AML-193 (cell line): ENCODE measurements around the gene SDF2L1.
"Not testable (repeated sequence)": the region's sequence is repeated elsewhere in the genome, so short reads cannot be mapped to it uniquely, and the experiment has no call there.

Experiments used
- DNase-seq, 2 experiments: peaks; one replicate each; lab custom pipeline; 2025; lab: John Stamatoyannopoulos, UW

SDF2L1 gene

DNA sequence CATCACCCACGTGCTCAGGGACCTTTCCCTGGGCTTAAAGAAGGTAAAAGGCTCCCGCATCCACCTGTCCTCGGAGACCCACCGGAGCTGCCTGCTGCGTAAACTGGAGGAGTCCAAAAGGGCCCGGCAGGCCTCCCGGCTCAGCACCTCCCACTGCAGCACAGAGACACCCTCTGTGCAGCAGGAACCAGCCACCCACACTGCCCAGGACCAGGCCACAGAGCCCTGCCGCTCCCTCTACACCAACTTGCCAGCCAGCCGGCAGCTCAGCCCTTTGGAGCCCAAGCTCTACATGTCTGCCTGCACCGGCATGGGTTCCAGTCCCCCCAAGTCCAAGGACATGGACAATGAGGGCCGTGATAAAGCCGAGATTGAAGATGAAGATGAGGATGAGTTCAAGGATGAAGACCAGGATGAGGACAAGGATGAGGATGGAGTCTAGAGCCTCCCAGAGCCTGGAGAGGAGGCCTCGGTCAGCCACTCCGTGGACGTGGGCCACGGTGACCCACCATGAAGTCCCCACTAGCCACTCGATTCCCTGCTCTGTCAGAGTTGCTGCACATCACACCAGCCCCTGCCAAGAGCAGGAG lies 5.4 kb upstream of the SDF2L1 start:
- DNase-seq = no peak

DNA sequence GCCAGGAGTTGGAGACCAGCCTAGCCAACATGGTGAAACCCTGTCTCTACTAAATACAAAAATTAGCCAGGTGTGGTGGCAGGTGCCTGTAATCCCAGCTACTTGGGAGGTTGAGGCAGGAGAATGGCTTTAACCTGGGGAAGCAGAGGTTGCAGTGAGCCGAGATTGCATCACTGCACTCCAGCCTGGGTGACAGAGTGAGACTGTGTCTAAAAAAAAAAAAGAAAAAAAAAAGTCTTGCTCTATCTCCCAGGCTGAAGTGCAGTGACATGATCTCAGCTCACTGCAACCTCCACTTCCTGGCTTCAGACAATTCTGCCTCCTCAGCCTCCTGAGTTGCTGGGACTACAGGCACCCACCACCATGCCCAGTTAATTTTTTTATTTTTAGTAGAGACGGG lies 4.7 kb upstream of the SDF2L1 start:
- DNase-seq = not testable (repeated sequence)

DNA sequence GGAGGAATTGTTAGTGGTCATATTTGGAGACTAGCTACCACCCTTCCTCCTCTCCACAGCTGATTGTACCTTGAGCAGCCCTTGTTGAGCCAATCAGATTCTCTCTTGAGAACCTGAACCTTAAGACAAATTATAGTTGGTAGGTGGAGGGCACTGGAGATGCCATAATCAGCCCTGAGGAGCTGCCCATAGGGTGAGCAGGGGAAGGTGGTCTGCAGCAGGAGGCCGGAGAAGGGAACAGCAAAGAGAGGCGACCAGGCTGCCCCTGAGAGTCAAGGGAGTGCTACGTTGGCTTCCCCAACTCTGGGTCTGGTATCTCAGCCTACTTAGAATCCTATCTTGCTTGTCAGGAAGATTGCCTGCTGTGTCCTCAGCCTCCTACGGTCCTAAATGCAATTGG lies 2.7 kb upstream of the SDF2L1 start:
- no peak for DNase-seq

DNA sequence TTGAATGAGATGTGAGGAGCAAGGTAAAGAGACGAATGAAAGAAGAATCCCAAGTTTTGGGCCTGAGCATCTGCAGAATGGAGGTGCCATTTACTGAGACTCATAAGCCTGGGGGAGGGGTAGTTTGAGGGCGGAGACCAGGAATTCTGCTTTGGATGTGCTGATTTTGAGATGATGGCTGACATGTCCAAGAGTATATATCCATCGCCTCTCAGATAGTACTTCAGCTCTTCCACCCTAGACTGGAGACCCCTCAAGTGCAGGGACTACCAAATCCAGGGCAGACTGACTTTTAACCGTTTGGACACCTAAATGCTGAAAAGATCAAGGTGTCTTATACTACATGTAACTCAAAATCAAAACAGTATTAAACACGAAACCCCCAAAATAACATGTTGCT lies 1.3 kb upstream of the SDF2L1 start:
- DNase-seq = no peak

DNA sequence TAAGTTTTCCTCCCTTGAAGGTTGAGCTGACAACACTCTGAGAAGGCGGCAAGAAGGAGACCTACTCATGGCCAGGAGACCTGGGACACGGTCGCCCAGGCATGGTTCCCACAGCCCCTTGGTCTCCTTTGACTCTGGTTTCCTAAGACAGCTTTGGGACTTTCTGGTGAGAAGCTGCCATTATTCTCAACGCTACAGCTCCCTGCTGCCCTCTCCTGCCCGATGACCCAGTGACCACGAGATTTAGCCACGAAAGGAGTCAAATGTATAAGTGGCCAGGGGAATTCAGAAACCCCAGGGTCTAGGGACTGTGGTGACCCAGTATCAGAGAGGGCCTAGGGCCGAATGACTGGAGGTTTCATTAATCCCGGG lies 699 bp upstream of the SDF2L1 start:
- DNase-seq = peak; percentile 29 to 49

DNA sequence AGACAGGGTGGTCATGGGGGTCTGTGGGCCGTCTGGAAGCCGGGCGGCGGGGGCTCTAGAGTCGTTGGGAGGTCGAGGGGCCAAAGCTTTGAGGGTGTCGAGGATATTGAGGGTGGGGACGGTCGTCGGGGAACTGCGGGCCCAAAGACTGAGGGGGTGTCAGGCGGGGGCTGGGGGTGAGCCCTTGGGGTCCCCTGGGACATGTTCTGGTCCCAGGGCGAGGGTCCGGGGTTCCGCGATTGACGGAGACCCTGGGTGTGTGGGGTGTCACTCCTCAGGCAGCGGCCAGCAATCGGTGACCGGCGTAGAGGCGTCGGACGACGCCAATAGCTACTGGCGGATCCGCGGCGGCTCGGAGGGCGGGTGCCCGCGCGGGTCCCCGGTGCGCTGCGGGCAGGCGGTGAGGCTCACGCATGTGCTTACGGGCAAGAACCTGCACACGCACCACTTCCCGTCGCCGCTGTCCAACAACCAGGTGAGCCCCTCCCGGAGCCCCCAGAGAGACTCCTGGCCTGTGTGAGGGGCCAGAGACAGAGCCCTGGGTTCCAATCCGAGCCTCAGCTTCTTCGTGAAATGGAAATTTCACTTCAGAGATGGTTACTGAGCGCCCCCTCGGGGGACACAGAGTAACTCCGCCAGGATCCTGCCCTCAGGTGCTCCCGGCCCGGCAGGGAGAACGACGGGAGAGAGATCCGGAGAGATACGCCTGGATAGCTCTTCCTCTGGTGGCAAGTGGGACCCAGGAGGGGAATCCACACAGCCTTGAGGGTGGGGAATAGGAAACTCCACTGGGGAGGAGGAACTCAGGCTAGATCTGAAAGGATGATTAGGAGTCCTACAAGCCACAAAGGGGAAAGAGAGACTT lies 714 bp downstream of the SDF2L1 start:
- peak; percentile 46 to 51 for DNase-seq

DNA sequence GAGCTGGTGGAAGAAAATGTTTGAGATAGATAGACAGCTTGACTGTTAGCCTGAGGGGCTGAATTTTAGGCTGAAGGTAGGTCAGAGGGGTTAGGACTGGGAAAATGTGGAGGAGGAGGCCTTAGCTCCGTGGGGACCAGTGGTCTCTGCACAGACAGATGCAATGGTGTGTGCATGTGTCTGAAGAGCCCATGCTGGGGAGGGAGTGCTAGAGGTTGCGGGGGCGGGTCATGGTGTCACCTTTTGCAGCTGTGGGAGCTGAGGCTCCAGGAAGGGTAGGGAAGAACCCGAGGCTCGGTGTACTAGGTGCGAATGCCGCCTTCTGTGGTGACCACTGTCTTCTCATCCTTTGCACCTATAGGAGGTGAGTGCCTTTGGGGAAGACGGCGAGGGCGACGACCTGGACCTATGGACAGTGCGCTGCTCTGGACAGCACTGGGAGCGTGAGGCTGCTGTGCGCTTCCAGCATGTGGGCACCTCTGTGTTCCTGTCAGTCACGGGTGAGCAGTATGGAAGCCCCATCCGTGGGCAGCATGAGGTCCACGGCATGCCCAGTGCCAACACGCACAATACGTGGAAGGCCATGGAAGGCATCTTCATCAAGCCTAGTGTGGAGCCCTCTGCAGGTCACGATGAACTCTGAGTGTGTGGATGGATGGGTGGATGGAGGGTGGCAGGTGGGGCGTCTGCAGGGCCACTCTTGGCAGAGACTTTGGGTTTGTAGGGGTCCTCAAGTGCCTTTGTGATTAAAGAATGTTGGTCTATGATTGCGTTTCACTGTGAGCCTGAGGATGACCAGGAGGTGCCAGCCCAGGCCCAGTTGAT lies 1.6 kb downstream of the SDF2L1 start:
- no peak for DNase-seq

DNA sequence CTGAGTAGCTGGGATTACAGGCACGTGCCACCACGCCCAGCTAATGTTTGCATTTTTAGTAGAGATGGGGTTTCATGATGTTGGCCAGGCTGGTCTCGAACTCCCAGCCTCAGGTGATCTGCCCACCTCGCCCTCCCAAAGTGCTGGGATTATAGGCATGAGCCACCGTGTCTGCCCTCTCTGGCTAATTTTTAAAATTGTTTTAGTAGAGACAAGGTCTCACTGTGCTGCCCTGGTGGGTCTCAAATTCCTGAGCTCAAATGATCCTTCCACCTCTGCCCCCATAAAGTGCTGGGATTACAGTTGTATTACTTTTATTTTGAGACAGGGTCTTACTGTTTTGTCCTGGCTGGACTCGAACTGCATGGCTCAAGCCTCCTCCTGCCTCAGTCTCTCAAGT lies 3.4 kb downstream of the SDF2L1 start:
- DNase-seq = not testable (repeated sequence)

DNA sequence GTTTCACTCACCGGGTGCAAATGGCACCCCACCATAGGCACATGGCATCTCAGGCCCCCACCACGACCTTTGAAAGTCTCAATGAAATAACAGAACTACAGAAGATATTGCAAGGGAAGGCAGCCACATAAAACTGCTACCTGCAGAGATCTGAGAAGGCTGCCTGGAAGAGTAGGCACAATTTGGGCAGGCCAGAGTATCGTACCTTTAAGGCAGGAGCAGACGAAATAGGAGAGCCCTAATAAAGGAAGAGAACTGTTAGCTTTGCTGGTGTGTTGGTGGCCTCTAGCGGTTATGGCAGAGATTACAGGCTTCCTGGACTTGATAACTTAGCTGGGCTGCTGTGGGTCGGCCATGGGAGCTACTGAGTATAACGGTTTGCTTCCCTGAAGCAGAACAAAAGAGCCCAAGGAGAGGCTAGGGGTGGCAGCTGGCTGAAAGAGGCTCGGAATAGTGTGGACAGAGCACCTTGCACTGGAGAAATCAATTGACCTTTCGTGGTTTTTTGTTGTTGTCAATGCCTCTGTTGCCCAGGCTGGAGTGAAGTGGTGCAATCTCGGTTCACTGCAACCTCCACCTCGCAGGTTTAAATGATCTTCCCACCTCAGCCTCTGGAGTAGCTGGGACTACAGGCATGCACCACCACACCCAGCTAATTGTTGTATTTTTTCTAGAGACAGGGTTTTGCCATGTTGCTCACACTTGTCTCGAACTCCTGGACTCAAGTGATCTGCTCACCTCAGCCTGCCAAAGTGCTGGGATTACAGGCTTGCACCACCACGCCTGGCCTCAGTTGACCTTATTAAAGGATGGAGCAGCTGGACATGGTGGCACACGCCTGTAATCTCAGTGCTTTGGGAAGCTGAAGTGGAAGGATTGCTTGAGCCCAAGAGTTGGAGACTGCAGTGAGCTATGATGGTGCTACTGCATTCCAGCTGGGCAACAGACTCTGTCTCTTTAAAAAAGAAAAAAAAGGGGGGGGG lies 4.8 kb downstream of the SDF2L1 start:
- DNase-seq = peak; percentile 73 to 80

DNA sequence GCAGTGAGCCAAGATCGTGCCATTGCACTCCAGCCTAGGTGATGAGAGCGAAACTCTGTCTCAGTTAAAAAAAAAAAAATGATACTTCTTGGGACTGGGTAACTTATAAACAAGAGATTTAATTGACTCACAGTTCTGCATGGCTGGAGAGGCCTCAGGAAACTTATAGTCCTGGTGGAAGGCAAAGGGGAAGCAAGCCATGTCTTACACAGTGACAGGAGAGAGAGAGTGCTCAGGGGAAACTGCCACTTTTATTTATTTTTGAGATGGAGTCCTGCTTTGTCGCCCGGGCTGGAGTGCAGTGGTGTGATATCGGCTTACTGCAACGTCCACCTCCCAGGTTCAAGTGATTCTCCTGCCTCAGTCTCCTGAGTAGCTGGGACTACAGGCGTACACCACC lies 8.2 kb downstream of the SDF2L1 start:
- DNase-seq = no peak

DNA sequence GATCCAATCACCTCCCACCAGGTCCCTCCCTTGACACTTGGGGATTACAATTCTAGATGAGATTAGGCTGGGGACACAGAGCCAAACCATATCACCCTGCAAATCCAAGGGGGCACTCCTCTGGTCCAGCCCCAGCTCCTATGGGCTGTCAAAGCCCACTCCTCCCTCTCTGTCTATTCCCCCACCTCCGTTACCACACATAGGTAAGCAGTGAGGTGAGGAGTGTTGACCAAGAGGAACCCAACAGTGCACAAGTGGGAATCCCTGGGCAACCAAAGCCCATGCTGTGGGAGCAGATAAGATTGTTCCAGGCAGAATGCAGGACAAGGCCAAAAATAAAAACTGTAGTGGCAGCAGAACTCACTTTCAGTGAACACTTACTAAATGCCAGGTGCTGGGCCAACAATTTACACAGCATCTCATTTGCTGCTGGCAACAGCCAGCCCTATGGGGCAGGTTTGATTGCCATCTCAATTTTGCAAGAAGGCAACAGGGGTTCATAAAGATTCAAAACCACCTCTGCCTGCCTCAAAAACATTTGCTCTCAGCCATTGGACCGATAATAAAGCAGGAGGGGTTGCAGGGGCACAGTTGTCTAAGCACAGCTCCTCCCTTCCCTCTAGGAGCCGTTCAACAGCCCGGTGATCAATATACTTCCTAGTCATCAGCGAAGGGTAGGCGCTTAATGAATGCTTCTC lies 8.9 kb downstream of the SDF2L1 start:
- no peak for DNase-seq

DNA sequence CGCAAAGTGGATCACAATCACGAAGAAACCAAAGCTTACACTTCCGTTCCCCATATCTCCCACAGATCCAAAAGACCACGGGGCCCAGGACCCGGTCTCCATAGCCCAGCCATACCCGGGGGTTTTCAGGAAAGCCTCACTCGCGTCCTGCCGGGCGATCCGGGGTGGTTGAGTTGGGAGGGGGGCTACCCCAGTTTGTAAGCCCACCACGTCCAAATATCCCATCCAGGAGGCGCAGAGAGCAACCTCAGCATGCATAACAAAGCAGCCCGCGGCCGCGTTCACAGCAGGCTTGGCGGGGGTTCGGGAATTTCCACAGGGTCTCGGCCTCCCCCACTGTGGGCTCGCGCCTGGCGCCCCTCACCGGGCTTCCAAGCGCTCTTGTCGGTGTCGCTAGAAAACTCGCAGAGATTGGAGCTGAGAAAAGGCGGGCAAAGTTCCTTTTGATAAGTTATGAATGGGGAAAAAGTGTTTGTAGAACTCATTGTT lies 9.5 kb downstream of the SDF2L1 start:
- DNase-seq = no peak

DNA sequence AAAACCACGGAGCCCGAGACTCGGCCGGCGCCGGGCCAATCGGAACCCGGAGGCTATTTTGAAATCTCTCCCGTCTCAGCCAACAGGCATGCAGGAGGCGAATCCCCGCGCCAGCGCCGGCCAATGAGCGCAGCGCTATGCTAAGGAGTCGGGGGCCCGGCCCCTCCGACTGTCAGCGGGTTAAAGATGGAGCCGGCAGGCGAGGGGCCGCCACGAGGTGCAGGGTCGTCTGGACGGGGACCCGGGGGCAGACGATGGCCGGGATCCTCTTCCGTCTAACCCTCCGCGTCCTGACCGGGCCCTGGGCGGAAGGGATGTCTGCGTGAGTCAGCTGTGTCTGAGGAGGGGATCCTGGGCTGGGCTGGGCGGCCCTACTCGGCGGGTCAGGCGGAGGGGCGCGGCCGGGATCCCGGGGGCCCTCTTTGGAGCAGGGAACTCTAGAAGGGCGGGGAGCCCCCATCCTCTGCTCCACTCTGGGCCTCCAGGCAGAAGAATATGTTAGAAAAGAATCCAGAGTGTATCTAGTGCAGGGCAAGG lies 10.0 kb downstream of the SDF2L1 start:
- peak; percentile 82 to 88 for DNase-seq

DNA sequence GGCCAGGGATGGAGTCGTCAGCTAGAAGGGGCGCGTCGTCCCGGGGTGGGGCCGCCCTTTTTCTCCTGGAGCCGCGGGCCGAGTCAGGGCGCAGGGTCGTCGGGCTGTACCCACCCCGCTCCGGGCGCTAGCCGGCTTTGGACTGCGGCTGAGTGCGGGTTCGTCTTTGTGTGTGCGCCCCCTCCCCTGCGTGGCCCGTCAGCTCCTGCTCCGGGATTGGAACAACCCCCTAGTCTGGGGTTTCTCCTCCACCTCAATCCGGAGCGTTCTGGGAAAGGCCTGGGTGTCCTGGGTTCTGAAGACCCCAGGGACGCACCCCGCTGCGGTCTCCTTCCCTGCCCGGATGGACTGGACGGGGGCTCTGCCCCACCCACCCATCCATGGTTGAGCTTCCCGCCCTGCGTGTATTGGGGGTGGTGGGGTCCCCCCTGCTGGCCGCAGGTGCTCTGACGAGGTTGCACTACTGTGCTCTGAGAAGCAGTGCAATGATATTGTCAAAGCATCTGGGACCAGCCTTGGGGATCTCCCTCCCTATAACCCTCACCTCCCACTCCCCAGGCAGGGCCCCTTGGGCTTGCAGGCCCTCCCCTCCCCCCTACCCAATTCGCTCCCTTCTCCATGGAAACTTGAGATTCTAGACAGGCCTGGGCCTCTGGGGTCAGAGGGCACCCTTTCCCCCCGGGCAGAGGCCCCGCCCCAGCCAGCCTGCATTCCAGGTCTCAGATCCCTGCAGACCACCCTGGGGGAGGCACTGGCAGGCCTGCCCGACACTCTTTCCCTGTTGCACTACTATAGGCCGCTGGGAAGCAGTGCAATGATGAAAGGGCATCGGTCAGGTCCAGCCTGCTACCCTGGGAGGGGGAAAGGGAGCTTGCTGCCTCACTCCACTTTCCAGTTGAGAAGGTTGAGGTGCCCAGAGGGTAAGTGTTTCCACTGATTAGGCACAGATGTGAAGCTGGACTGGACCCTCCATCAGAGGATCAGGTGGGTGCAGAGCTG lies 10.7 kb downstream of the SDF2L1 start:
- DNase-seq = no peak

DNA sequence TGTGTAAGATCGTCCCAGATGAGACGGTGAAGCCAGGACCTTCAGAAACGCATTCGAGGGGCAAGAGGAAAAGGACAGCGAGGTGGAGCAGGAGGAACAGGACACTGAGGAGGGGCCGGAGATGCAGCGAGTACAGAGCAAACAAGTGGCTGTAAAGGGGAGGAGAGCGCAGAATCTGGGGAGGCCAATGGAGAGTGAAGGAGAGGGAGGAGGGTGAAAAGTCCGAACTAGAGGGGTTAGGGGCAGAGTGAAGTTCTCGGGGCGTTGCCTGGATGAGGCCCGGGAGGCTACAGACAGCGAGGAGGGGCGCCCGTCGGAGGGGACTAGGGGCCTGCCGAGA lies 14.9 kb downstream of the SDF2L1 start:
- no peak for DNase-seq

DNA sequence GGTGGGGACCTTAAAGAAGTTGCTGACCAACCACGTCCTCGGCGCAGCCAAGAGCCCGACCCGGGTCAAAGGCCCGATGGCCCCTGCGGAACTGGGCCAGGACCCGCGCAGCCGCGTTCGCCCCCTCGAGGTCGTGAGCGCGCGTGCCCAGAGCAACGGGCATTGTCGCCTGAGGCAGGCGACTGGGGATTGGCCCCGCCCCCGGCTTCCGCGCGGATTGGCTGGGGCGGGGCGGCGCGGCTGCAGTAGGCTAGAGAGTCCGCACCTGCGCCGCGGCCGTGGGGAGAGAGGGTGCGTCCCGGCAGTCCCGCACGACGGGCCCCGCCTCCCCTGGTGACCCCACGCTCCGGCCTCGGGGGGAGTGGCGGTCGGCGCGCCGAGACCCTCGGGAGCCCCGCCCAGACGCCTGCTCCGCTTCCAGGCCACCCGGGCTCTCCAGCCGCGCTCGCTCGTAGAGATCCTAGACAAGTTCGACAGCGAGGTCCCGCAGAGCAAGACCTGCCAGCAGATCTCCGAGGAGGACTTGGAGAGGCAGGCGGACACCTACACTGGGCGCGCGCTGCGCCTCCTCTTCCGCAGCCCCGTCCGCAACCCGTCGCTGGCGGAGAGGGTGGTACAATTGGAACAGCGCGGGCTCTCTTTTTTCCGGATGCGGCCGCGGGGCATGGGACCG lies 15.4 kb downstream of the SDF2L1 start:
- peak; percentile 67 to 72 for DNase-seq

DNA sequence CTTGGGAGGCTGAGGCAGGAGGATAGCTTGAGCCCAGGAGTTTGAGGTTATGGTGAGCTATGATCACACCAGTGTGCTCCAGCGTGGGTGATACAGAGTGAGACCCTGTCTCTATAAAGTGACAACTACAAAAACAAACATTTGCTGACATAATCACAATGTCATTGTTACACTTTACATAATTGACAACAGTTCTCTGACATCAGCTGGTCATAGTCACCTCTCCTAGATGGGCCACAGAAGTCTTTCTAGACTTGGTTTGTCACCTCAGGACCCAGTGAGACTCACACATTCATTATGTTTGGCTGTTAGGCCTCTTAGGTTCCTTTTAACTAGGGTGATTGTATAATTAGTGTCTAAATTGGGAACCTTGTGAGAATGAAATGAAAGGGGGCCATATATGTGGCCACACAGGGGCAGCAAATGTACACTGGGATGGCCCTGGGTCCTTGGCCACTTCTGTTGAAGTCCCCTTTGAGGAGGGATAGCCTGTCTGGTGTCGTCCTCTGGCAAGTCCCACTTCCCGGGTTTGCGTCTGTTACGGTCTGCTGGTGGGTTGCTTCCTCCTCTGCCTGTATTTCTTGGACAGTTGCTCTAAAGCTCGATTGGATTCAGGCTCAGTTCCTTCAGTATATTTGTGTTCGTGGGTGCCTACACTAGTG lies 17.9 kb downstream of the SDF2L1 start:
- DNase-seq = no peak

DNA sequence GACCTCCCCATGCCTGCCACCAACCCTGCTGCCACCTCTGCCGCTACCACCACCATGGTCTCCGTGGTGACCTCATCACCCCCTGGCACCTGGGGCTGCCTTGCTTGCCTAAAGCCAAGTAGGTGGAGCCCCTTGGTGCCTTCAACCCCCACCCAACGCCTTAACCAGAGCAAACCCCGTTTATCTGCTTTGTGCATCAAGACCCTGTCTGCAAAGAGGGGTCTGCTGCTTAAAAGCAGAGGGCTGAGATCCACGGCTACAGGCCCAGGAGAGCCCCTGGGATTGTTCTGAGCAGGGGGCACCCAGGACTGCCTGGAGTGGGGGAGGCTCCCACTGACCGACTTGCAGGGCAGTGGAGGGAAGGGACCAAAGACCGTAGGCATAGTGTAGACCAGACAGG lies 18.8 kb downstream of the SDF2L1 start:
- no peak for DNase-seq
